Measurements from ENCODE around the gene ENG. TPM values are rescaled to one million over a fixed set of nuclear protein-coding genes. Genes with fewer than 3 reads are reported as not detected.

Gene ENG
- total RNA-seq, 2 donors from 2014 or later: 132 to 392 TPM

DNA sequence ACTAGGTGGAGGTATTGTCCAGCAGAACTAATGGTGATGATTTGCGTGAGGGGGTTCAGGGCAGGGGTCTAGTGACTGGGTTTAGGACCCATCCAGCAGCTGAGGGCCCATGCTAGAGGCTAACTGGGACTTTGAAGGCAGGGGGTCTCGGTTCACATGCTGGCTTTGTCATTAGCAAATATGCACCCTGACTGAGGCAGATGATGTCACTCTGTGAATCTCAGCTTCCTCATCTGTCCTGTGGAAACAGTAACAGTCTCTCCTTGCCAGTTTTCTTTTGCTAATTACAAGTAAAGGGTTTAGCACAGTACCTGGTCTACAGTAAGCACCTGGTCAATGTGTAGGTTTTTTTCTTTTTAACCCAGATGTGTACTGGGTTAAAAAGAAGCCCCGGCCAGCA lies 81.2 kb downstream of the ENG start:
- intact Hi-C loops (cut with DNase I): no loop called here
- no peak for DNase-seq
- ATAC-seq: no peak

DNA sequence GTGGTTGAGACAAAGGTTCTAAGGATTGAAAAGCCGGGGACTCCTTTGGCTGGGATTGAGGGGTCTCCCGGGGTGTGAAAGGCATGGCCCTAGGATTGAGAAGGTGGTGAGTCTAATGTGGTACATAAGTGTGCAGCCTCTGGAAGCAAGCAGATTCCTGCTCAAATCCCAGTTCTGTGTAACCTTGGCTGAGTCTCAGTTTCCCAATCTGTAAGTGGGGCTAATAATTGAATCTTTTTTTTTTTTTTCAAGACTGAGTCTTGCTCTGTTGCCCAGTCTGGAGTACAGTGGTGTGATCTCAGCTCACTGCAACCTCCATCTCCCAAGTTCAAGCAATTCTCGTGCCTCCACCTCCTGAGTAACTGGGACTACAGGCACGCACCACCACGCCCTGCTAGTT lies 81.9 kb downstream of the ENG start:
- ATAC-seq (no peak), DNase-seq (no peak)
- intact Hi-C loops (cut with DNase I): no loop called here

DNA sequence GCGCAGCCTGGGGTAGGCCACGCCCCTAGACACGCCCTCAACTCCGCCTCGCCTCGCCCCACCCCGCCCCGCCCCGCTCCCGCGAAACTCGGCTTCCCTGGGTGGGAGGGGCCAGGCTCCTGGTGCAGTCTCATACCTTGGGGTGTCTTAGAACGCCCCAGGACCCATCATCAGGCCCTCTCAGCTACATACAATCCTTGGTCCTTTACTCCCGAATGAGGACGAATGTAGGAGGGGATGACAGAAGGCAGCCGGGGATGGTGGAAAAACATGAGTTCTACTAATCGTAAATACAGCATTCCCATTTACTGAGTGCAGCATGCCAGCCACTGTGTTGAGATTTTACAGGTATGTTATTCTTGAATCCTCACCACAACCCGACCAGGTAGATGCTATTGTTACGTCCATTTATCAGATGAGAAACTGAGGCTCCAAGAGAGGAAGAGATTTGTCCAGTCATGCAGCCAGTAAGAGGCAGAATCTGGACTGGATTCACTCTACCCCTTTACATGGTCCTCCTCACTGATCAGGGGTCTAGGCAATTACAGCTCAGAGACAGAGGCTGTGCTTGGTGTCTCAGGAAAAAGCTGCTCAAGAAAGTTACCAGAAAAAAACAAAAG lies 82.8 kb downstream of the ENG start:
- intact Hi-C loops (cut with DNase I): no loop called here
- ATAC-seq (no peak), DNase-seq (no peak)

DNA sequence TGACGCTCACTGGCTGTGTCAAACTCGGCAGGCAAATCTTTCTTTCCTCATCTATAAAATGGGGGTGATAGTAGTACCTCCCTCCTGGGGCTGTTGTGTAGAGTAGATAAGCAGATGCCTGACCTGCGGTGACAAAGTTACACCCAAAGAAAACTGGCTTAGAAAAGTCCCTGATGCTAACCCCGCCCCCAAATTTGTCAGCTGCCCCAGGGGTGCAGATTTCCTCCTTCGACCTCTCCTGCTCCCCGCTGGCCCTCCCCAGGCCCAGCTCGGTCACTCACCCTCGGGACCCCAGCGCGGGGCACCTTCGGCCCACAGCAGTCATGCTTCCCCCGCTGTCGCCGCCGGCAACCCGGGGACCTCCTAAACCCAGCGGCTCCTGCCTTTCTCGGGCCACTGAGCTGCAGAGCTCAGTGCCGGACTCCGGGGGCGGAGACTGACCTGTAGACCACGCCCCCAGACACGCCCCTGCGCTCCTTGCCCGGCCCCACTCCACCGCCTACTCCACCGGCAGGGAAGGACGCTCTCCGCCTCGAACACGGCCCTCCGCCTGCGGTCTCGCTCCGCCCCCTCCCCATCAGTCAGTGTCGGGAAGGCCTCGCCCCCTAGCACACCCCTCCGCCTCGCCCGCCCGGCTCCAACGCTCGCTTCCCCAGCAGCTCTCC lies 83.4 kb downstream of the ENG start:
- intact Hi-C loops (cut with DNase I): no loop called here
- ATAC-seq (peak; percentile 98), DNase-seq (peak; percentile 99)

DNA sequence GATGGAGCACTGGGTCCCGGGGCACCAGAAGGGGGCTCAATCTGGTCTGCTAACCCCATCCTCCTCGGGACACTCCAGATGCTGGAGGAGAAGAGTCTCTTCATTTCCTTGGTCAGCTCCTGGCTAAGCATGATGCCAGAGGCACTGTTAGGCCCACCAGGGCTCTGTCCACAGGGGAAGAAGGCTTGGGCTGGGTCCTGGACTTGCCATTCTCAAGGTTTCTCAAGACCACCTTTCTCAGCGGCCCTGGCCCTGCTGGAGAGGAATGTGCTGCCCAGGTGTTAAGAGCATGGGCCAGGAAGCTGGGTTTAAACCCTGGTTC lies 83.9 kb downstream of the ENG start:
- ATAC-seq (no peak), DNase-seq (no peak)
- intact Hi-C loops (cut with DNase I): no loop called here

DNA sequence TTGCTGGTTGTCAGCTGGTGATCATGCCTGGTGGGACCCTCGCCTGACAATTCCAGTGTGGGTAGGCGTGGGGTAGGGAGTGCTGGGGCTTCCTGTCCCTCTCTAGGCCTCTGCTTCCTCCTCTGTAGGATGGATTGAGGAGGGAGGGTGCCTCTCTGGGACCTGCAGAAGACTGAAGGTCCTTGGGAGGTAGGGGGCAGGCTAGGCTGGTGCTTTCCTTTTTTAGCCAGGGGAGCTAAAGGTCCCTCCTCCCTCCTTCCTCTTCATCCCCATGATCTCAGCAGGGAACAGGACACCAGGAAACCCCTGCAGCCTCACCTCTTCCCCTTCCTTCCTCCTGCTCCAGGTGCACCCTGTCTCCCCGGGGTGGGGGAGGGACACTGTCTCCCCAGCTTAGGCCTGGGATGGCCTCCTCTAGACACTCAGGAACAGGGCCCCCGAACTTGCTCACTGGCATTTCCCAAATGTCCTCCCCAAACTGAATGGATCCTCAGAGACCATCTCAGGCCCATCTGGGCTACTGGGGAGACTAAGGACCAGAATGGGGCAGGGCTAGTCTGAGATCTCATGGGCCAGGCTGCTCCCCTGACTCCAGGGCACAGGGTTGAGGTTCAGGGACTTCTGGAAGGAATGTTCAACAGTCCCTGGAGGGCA lies 84.4 kb downstream of the ENG start:
- DNase-seq (no peak), ATAC-seq (no peak)
- intact Hi-C loops (cut with DNase I): no loop called here

DNA sequence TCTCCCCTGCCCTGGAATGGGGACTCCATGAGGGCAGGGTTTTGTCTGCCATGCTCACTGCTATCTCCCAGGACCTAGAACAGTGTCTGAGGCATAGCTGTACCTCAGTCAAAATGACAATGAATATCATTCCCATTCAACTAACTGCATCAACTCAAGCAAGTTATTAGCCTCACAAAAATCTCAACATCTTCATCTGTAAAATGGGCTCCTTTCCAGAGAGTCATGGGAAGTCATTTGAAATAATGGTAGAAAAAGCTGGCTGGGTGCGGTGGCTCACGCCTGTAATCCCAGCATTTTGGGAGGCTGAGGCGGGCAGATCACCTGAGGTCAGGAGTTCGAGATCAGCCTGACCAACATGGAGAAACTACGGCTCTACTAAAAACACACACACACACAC lies 85.4 kb downstream of the ENG start:
- DNase-seq (no peak), ATAC-seq (no peak)
- intact Hi-C loops (cut with DNase I): no loop called here

DNA sequence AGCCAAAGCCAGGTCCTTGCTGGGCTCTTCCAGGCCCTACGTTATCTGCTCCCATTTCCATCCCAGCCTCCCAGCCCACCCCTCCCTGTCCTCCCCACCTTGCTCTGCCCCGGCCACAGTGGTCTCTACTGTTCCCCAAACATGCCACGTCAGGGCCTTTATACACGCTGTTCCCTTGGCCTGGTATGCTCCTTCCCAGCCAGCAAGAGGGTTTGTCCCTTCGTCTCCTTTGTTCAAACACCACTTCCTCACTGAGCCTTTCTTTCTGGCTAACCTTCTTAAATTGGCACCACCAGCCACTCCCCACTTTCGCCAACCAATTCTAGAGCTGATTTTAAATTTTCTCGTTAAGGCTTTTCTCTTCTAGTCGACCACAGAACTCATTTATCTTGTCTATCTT lies 85.8 kb downstream of the ENG start:
- DNase-seq (no peak), ATAC-seq (no peak)
- intact Hi-C loops (cut with DNase I): no loop called here

DNA sequence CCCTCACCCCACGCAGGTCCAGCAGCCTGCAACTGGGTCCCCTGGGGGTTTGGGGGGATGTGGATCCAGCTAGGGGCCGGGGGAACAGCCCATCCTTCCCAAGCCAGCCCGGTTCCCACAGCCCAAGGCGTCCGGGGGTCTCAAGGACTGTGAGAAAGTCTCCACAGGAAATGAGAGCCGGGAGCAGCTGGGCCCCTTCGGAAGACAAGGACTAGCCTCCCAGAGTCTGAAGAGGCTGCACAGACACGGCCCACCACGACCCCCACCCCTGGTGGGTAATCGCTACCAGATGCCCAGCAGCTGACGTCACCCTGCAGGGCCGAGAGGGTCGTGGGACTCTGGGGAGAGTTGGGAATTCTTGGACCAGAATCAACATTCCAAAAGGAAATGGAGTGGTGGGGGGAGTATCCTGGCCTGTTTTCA lies 86.5 kb downstream of the ENG start:
- ATAC-seq (no peak), DNase-seq (no peak)
- intact Hi-C loops (cut with DNase I): no loop called here

DNA sequence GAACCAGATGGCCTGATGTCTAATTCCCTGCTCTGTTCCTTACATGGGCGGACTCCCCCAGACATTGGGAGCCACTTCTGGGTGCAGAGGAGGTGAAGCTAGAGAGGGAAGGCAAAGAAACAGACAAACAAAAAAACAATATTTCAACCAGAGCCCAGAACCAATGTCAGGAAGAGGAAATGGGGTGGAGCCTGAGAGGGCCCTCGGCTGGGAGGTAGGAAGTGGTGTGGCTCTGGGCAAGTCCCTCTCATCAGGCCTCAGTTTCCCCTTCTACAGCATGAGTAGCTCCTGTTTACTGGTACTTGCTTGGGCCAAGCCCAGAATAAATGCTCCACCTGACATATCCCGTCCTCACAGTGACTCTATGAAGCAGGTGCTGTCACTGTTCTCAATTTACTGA lies 87.0 kb downstream of the ENG start:
- DNase-seq: no peak
- no peak for ATAC-seq
- intact Hi-C loops (cut with DNase I): no loop called here

DNA sequence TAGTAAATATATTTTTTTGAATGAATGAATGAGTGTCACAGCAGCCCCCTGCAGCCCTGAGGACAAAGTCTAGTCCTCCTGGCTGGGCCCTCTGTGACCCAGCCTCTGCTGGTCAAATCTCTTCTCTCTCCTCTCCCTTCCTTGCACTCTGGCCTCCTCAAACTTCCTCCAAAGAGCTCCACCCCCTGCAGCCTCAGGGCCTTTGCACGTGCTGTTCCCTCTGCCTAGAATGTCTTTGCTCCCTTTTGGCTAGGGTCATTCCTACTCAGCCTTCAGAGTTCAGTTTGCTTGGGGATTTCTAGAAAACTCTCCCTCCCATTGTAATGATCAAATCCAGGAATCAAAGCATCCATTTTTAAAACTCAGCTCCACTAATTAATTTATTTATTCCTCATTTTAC lies 89.0 kb downstream of the ENG start:
- no peak for ATAC-seq
- intact Hi-C loops (cut with DNase I): no loop called here
- DNase-seq: no peak

Small RNA genes within 50 kb of the gene (microRNA-seq; reads per million reads assigned to microRNA genes)
- gene MIR2861 (0 reads per million in 2 donors), gene MIR3960 (0 reads per million in 2 donors), gene MIR4672 (0.40 to 0.54 reads per million in 2 donors)

Other genes starting within 250 kb of the ENG start
- gene STXBP1, start 242.4 kb downstream of the ENG start, total RNA-seq: 10 to 100 TPM; 40.4 to 41.5 TPM
- not detected for gene CFAP157, start 147.7 kb downstream of the ENG start, total RNA-seq
- 10 to 100 TPM; 12.3 to 14.3 TPM for gene PTRH1, start 139.0 kb downstream of the ENG start, total RNA-seq
- gene TTC16, start 138.6 kb downstream of the ENG start, total RNA-seq: under 1 TPM; 0.05 to 0.09 TPM
- 1 to 10 TPM; 5.1 TPM for gene TOR2A, start 119.4 kb downstream of the ENG start, total RNA-seq
- 10 to 100 TPM; 18.4 to 21.5 TPM for gene SH2D3C, start 76.0 kb downstream of the ENG start, total RNA-seq
- 10 to 100 TPM; 58.3 to 64.2 TPM for gene CDK9, start 68.6 kb downstream of the ENG start, total RNA-seq
- gene FPGS, start 51.8 kb downstream of the ENG start, total RNA-seq: 10 to 100 TPM; 40.4 to 59.5 TPM
- 100 to 1,000 TPM; 593 to 626 TPM for gene AK1, start 23.0 kb upstream of the ENG start, total RNA-seq
- 10 to 100 TPM; 56.7 to 71.7 TPM for gene ST6GALNAC6, start 44.9 kb upstream of the ENG start, total RNA-seq
- 10 to 100 TPM; 35.8 to 49.9 TPM for gene ST6GALNAC4, start 62.4 kb upstream of the ENG start, total RNA-seq
- gene PIP5KL1, start 76.1 kb upstream of the ENG start, total RNA-seq: under 1 TPM; 0.50 to 0.99 TPM
- gene DPM2, start 83.2 kb upstream of the ENG start, total RNA-seq: 10 to 100 TPM; 14.7 to 18.3 TPM
- gene EEIG1, start 126.3 kb upstream of the ENG start, total RNA-seq: 10 to 100 TPM; 24.9 to 27.3 TPM
- 1 to 10 TPM; 5.8 to 6.1 TPM for gene NAIF1, start 212.7 kb upstream of the ENG start, total RNA-seq
- gene SLC25A25, start 213.6 kb upstream of the ENG start, total RNA-seq: 10 to 100 TPM; 13.7 to 29.8 TPM